MM.1S (cell line): ENCODE measurements around the gene ACSF3.

Experiments used
- EZH2 ChIP-seq: fragments of 300-600 bp; sonication (generic); optimal IDR thresholded peaks from 2 replicates; pipeline ENCODE3; 2017; ENCODE audit warnings: low read depth, mild to moderate bottlenecking, antibody characterized with exemption, low read length, mixed read lengths
- TF ChIP-seq, protein P1 (sequence below): fragments of 300-600 bp; sonication (generic); IDR thresholded peaks from 2 replicates; pipeline ENCODE4 v1.5.1; 2016; ENCODE audit warnings: antibody characterized with exemption, low read length, mixed read lengths

DNA sequence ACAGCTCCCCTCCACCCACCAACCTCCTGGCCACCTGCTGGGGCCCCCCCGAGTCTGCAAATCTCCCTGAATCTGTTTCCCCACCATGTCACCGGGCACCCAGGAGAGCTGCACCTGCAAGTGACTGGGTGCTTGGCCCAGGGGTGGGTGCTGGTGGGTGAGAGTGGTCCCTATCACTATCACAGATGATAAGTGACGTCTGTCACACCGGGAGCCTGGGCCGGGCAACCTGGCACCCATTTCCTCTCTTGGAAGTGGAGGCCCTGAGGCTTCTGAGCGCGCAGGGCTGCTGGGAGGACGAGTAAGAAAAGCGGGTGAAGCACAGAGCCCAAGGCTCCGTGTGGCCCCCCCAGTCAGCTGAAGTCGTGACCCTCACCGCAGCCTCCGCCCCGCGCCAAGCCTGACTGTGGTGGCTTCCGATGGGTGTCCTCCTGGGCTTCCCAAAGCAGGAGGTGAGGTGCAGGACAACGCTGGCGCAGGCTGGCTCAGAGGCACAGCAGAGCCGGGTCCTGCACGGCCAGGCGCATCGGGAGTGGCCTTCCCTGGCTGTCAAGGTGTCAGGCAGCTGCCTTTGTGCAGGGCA lies 21.0 kb upstream of the ACSF3 start:
- TF ChIP-seq, protein P1, sequence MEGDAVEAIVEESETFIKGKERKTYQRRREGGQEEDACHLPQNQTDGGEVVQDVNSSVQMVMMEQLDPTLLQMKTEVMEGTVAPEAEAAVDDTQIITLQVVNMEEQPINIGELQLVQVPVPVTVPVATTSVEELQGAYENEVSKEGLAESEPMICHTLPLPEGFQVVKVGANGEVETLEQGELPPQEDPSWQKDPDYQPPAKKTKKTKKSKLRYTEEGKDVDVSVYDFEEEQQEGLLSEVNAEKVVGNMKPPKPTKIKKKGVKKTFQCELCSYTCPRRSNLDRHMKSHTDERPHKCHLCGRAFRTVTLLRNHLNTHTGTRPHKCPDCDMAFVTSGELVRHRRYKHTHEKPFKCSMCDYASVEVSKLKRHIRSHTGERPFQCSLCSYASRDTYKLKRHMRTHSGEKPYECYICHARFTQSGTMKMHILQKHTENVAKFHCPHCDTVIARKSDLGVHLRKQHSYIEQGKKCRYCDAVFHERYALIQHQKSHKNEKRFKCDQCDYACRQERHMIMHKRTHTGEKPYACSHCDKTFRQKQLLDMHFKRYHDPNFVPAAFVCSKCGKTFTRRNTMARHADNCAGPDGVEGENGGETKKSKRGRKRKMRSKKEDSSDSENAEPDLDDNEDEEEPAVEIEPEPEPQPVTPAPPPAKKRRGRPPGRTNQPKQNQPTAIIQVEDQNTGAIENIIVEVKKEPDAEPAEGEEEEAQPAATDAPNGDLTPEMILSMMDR = no peak
- no peak for TF ChIP-seq EZH2
